ENCODE measurements around the gene TNN. TPM values are rescaled to one million over a fixed set of nuclear protein-coding genes. Genes with fewer than 3 reads are reported as not detected.
A peak's percentile ranks its signal among the peaks of the same experiment; 100 is the strongest.
"Not testable (repeated sequence)": the region's sequence is repeated elsewhere in the genome, so short reads cannot be mapped to it uniquely, and the experiment has no call there.

TNN gene
- total and polyA plus RNA-seq, 2 donors from 2014 or later = 0.26 TPM; not detected in 1

GRCh38 chr1:175040324-175040879 is 27.2 kb upstream of the TNN start:
- Histone ChIP-seq H3K27ac (ENCODE audit: low read depth in 2 of 2, low read length in 2 of 2) (no peak overlapping the region), H3K4me1 (ENCODE audit: control insufficient read depth in 2 of 3, insufficient read depth in 2 of 3, low read depth in 1 of 3, low read length in 3 of 3) (no peaks in the 10 kb centered on the region), H3K36me3 (ENCODE audit: control insufficient read depth in 2 of 3, insufficient read depth in 3 of 3, low read length in 3 of 3) (no peaks in the 10 kb centered on the region), H3K27me3 (ENCODE audit: control insufficient read depth, insufficient read depth, low read length) (no peaks in the 10 kb centered on the region), H3K9ac (ENCODE audit: low read length in 3 of 3) (no peak overlapping the region), H3K4me3 (ENCODE audit: low read length in 3 of 3) (no peak overlapping the region), H3K9me3 (ENCODE audit: control insufficient read depth in 2 of 3, insufficient read depth in 1 of 3, low read length in 3 of 3) (no peaks in the 10 kb centered on the region)
- DNase-seq (no peak), FAIRE-seq (no peak)
- TF ChIP-seq CTCF (IDR thresholded peaks at IDR 0.05; ENCODE audit: borderline replicate concordance, extremely low read depth, insufficient read depth) = no peak
- intact Hi-C loops (cut with DNase I) = loop anchor here (10.0 kb wide), 1 partner anchor 74 kb away; no protein-coding TSS in a partner anchor

GRCh38 chr1:175042650-175043049 is 25.0 kb upstream of the TNN start:
- intact Hi-C loops (cut with DNase I) = loop anchor here (10.0 kb wide), 1 partner anchor 72 kb away; no protein-coding TSS in a partner anchor
- FAIRE-seq = no peak

GRCh38 chr1:175043824-175044223 is 23.8 kb upstream of the TNN start:
- FAIRE-seq (no peak), DNase-seq (peak in 2 of 5 donors; percentile 31 to 53)
- Histone ChIP-seq H3K4me3 (ENCODE audit: low read length in 3 of 3) (no peak overlapping the region), H3K27me3 (ENCODE audit: control insufficient read depth, insufficient read depth, low read length) (no peaks in the 10 kb centered on the region), H3K9ac (ENCODE audit: low read length in 3 of 3) (no peak overlapping the region), H3K4me1 (ENCODE audit: control insufficient read depth in 2 of 3, insufficient read depth in 2 of 3, low read depth in 1 of 3, low read length in 3 of 3) (no peaks in the 10 kb centered on the region), H3K27ac (ENCODE audit: low read depth in 2 of 2, low read length in 2 of 2) (no peak overlapping the region), H3K9me3 (ENCODE audit: control insufficient read depth in 2 of 3, insufficient read depth in 1 of 3, low read length in 3 of 3) (no peaks in the 10 kb centered on the region), H3K36me3 (ENCODE audit: control insufficient read depth in 2 of 3, insufficient read depth in 3 of 3, low read length in 3 of 3) (no peaks in the 10 kb centered on the region)
- TF ChIP-seq CTCF (IDR thresholded peaks at IDR 0.05; ENCODE audit: borderline replicate concordance, extremely low read depth, insufficient read depth) = no peak
- intact Hi-C loops (cut with DNase I) = loop anchor here (10.0 kb wide), 1 partner anchor 71 kb away; no protein-coding TSS in a partner anchor

More at GRCh38 chr1:175042650-175043049, 25.0 kb upstream of the TNN start:
- DNase-seq = no peak
- Histone ChIP-seq H3K9ac (ENCODE audit: low read length in 3 of 3) (no peak overlapping the region), H3K27me3 (ENCODE audit: control insufficient read depth, insufficient read depth, low read length) (no peaks in the 10 kb centered on the region), H3K36me3 (ENCODE audit: control insufficient read depth in 2 of 3, insufficient read depth in 3 of 3, low read length in 3 of 3) (no peaks in the 10 kb centered on the region), H3K27ac (ENCODE audit: low read depth in 2 of 2, low read length in 2 of 2) (no peak overlapping the region), H3K4me1 (ENCODE audit: control insufficient read depth in 2 of 3, insufficient read depth in 2 of 3, low read depth in 1 of 3, low read length in 3 of 3) (no peaks in the 10 kb centered on the region), H3K9me3 (ENCODE audit: control insufficient read depth in 2 of 3, insufficient read depth in 1 of 3, low read length in 3 of 3) (no peaks in the 10 kb centered on the region), H3K4me3 (ENCODE audit: low read length in 3 of 3) (no peak overlapping the region)
- TF ChIP-seq CTCF (IDR thresholded peaks at IDR 0.05; ENCODE audit: borderline replicate concordance, extremely low read depth, insufficient read depth) = no peak

GRCh38 chr1:175044591-175044990 is 23.0 kb upstream of the TNN start:
- not testable (repeated sequence) for H3K4me1 ChIP-seq (ENCODE audit: control insufficient read depth in 2 of 3, insufficient read depth in 2 of 3, low read depth in 1 of 3, low read length in 3 of 3); H3K27ac ChIP-seq (ENCODE audit: low read depth in 2 of 2, low read length in 2 of 2); H3K36me3 ChIP-seq (ENCODE audit: control insufficient read depth in 2 of 3, insufficient read depth in 3 of 3, low read length in 3 of 3); H3K9ac ChIP-seq (ENCODE audit: low read length in 3 of 3); H3K27me3 ChIP-seq (ENCODE audit: control insufficient read depth, insufficient read depth, low read length); H3K4me3 ChIP-seq (ENCODE audit: low read length in 3 of 3); FAIRE-seq; H3K9me3 ChIP-seq (ENCODE audit: control insufficient read depth in 2 of 3, insufficient read depth in 1 of 3, low read length in 3 of 3); DNase-seq
- intact Hi-C loops (cut with DNase I) = loop anchor here (10.0 kb wide), 1 partner anchor 70 kb away; no protein-coding TSS in a partner anchor
